CD4-positive, alpha-beta T cell treated with Interleukin-17A for 4 hours (primary cell): Measurements from ENCODE around the gene GPR68.
A peak's percentile ranks its signal among the peaks of the same experiment; 100 is the strongest.
"Not testable (repeated sequence)": the region's sequence is repeated elsewhere in the genome, so short reads cannot be mapped to it uniquely, and the experiment has no call there.

ENCODE experiments used
- DNase-seq: peaks from one replicate; pipeline ENCODE4 v3.0.0-alpha.2; 2020; ENCODE audit warnings: mixed read lengths

GPR68 gene

GRCh38 chr14:91252871-91253794 is 8.6 kb upstream of the GPR68 start:
- DNase-seq = peak; percentile 63

- DNase-seq = peak; percentile 33
Observed at GRCh38 chr14:91250912-91251311, 6.4 kb upstream of the GPR68 start.

DNA sequence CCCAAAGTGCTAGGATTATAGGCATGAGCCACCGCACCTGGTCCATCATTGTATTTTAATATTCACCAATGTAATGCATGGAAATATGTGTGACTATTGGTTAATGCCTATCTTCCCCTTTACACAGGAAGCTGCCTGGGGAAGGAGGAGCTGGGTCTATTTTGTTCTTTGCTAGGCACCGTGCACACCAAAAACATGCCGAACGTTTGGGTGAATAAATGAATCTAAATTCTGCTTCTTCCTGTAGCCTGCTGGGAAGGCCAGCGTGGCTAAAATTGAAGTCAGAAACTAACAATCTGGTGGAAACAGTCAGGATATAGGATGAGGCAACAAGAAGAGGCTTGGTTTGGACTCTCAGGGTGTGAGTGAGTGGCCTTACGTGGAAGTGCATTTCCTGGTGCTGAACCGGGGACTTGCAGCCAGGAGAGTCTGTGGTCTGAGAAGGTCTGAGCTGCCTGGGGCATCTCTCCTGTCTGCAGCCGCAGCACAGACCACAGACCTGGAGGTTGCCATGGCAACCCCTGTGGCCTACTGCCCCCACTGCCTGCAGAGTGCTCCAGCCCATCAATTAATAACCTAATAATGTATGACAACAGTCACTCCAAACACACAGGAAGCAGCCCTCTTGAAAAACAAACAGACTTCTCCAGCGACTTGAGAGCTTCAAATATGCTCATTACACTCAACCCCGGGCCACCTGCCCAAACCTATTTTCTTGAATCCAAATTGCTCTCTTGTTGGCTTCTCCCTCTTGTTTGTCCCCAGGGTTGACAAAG is 5.5 kb upstream of the GPR68 start:
- DNase-seq = peak; percentile 55

DNA sequence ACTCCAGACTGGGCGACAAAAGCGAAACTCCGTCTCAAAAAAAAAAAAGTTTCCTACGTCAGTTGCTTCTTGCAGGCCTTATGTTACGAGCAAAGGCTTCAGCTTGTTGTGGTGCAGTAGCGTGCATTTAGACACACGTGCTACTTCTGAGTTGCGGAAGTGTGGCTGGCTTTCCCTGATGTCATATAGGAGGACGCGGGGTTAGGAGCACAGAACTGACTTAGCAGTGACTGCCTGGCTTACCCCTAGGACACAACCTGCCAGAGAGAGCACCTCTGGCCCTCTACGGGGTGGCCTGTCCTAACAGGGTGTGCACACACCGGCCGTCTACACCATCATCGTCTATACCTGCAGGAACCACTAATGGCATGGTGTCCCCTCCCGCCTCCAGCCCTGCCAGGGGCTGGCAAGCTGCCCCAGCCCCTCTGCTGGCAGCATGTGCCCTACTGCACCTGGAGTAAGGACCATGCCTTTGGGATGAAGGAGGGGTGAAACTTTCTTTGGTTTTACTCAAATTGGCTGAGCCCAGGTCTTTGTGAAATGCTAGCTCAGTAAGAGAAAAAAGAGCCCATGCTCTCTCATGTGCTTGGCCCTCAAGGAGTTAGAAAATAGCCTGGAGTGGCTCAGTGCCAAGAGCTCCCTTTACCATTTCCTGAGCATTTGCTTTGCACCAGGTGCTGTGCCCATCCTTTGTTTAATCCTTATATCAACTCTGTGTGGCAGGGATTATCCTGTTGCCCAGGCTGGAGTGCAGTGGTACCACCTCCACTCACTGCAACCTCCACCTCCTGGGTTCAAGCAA is 1.7 kb upstream of the GPR68 start:
- DNase-seq = peak; percentile 83

- not testable (repeated sequence) for DNase-seq
Observed at GRCh38 chr14:91245616-91246015, 1.1 kb upstream of the GPR68 start.

DNA sequence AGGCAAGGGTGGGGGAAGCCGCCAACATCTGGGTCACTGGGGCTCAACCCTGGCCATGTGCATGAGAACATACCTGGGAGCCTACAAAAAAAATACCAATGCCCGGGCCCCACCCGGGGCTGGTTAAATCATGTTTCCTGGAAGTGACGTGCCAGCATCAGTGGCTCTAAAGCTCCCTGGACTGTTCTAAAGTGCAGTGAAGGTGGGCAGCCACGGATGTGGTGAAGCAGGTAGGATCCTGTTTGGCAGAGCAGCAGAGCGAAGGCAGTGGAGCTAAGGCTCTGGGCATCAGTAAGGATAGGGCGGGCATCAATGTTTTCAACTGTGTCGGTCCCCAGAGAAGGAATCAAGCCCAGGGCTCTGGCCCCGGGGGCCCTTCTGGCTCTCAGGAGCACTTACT is 525 bp upstream of the GPR68 start:
- DNase-seq = peak; percentile 82

DNA sequence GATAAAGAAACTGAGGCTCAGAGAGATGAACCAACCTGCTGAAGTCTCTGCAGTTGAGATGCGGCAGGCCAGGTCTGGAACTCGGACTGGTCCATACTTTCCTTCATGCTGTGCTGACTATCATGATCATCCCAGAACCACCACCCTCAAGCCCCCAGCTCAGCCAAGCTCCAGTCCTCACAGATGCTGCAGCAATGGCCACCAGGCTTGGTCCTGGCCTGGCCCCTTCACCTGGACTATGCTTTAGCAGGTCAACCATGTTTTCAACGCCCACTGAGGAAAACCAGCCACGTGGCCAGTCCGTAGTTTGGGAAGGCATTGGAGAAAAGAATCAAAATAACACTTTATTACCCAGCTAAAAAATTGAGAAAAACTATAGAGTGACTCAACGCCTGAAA is 1.4 kb downstream of the GPR68 start:
- peak; percentile 35 for DNase-seq

DNA sequence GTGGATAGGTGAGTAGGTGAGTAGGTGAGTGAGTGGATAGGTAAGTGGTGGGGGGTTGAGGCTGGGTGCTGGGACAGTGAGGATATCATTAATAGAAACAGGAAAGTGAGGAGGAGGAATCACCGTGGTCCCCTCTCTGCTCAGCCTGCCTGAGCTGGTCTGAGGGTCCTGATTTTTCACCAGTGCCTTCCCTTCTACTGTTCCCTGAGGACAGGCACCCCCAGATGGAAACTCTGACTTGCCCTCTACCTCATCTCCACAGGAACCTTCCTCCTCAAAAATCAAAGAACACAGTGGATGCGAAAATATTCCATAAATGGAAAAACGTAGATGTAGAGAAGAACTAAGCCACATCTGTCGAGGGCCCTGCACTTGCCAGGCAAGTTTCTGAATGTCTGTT is 1.9 kb downstream of the GPR68 start:
- DNase-seq = peak; percentile 35

- DNase-seq = peak; percentile 63
Observed at GRCh38 chr14:91241863-91242262, 2.6 kb downstream of the GPR68 start.

- no peak for DNase-seq
Observed at GRCh38 chr14:91238661-91239060, 5.8 kb downstream of the GPR68 start.

GRCh38 chr14:91238085-91238484 is 6.4 kb downstream of the GPR68 start:
- DNase-seq = no peak

GRCh38 chr14:91237219-91237618 is 7.3 kb downstream of the GPR68 start:
- no peak for DNase-seq

GRCh38 chr14:91235841-91236240 is 8.7 kb downstream of the GPR68 start:
- DNase-seq = no peak

- no peak for DNase-seq
Observed at GRCh38 chr14:91234791-91235114, 9.8 kb downstream of the GPR68 start.

DNA sequence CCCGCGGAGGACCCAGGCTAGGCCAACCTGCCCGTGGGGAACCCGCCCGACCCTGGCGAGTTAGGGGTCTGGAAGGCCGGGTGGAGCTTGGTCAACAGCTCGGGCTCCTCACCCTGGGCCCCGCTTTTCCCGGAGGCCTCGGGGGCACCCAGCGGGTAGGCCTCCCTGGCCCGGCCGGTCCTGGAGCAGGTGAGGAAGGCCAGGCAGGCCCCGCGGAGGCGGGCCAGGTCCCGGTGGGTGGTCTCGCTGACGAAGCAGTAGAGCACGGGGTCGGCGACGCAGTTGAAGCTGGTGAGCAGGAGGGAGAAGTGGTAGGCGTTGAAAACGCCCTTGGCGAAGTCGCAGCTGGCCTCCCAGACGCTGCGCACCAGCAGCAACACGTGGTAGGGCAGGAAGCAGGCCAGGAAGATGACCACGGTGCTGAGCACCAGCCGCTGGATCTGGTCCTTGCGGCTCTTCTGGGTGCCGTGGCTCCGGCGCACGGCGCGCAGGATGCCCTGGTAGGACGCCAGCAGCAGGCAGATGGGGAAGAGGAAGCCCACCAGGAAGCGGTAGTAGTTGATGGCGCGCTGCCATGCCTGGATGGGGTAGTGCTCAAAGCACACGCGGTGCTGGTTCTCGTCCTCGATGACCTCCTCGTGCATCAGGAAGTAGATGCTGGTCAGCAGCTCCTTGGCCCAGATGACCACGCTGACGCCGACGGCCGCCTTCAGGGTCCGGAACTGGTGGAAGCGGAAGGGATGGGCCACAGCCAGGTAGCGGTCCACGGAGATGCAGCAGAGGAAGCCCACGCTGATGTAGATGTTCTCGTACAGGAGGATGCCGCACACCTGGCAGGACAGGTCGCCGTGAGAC is 10.3 kb downstream of the GPR68 start:
- DNase-seq = no peak

DNA sequence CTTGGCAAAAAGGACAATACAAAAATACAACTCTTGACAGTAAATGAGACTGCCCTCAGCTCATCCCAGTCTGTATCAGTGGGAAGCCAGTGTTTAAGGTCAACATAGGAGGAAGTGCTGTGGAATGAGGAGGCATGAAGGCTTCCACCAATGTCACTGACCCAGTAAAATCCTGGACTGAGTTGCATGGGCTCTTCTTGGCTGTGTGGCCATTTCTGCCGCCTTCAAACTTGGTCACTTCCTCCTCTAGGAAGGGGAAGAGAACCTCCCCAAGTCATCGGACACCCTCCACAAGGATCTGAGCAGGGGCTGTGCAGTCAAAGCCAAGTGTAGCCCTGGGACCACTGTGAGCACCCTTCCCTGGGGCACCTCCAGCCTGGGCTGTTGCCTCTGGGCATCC is 11.9 kb downstream of the GPR68 start:
- no peak for DNase-seq

DNA sequence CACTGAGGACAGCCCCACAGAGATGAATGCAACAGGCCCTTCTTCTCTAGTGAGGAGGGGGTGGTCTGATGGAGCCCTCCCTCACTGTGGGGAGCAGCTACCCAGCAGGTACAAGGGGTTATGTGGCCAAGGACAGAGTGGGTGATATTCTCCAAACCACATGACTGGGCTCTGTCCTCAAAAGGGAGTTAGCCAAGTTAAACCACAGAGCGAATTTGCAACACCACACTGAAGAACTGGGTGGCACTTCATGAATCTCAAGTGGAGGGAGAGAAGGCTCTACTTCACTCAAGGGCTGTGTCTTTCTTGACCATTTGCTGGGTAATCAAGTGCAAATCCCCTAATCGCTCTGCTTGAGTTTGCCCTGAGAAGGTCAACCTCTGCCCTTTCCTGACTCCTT is 12.5 kb downstream of the GPR68 start:
- DNase-seq = no peak

- peak; percentile 39 for DNase-seq
Observed at GRCh38 chr14:91231446-91231845, 13.1 kb downstream of the GPR68 start.

DNA sequence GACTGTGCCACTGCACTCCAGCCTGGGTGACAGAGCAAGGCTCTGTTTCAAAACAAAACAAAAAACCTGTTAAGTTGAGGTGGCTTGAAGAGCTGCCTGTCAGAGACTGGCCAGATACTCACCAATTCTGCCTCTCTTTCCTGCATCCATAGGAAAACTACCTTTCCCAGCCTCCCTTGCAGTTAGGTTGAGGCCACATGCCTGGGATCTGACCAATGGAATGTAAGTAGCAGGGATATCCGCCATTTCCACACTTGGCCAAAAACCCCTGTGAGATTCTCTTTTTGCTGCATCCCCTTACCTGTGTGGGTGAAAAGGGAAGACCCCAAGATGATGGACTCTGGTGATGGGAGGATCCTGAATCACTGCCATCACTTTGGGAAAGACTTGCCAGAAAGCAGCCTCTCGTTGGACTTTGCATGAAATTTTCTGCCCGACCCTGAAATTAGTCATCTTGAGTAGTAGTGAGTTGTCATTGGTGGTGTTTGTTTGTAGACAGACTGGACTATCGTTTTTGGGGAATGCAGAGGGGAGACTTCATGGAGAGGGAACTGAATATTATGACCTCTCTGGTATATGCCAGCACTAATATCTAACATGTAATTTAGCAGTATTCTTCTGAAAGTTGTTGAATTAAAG is 14.0 kb downstream of the GPR68 start:
- no peak for DNase-seq

GRCh38 chr14:91229743-91230200 is 14.7 kb downstream of the GPR68 start:
- peak; percentile 77 for DNase-seq

DNA sequence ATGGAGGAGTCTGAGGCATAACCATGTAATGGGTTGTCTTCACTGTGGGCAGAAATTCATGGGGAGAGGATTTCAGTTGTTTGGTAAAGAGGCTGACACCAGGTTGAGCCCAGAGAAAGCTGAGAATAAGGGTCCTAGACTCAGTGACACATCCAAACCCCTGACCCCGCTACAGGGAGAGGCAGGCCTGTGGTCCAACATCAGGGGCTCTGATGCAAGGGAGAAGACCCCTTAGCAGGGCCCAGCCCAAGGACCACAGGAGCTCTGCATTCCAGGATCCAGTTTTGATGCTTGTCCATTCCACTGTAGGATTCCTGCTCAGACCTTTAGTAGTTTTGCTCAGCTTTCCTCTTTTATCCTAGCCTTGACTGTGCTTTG is 15.5 kb downstream of the GPR68 start:
- no peak for DNase-seq
